OCI-LY1 (cell line): Measurements from ENCODE around the gene NUP188.

Source experiments
- H2AFZ ChIP-seq: fragments of 200-600 bp; sonication (generic), shearing (Covaris generic); 2 replicates; pipeline ENCODE4 v1.6.0; 2014; ENCODE audit warnings: antibody characterized with exemption, mild to moderate bottlenecking, low read length
- H3F3A ChIP-seq: fragments of 200-600 bp; sonication (generic), shearing (Covaris generic); 2 replicates; pipeline ENCODE4 v1.6.0; 2014; ENCODE audit warnings: mild to moderate bottlenecking, antibody characterized with exemption, low read length, moderate library complexity; ENCODE audit not compliant: insufficient read depth
- H3K27ac ChIP-seq: fragments of 200-600 bp; sonication (generic); 2 replicates; pipeline ENCODE4 v1.5.1; 2014; ENCODE audit warnings: low read length, mixed run types, mild to moderate bottlenecking, low read depth; ENCODE audit not compliant: poor library complexity, severe bottlenecking
- H3K27me3 ChIP-seq: fragments of 200-600 bp; sonication (generic); 2 replicates; pipeline ENCODE4 v1.6.0; 2014; ENCODE audit warnings: antibody characterized with exemption, mild to moderate bottlenecking, low read length, moderate library complexity; ENCODE audit not compliant: insufficient read depth
- H3K36me3 ChIP-seq: fragments of 200-600 bp; sonication (generic); 2 replicates; pipeline ENCODE4 v1.6.1; 2014; ENCODE audit warnings: mild to moderate bottlenecking, antibody characterized with exemption, low read length, moderate library complexity, mixed read lengths; ENCODE audit not compliant: insufficient read depth
- H3K4me1 ChIP-seq: fragments of 200-600 bp; sonication (generic); 2 replicates; pipeline ENCODE4 v1.5.1; 2014; ENCODE audit warnings: mild to moderate bottlenecking, low read length, moderate library complexity; ENCODE audit not compliant: insufficient read depth, severe bottlenecking
- H3K4me2 ChIP-seq: fragments of 200-600 bp; sonication (generic), shearing (Covaris generic); 2 replicates; pipeline ENCODE4 v1.6.1; 2014; ENCODE audit warnings: low read length
- H3K4me3 ChIP-seq: fragments of 200-600 bp; sonication (generic); 2 replicates; pipeline ENCODE4 v1.5.1; 2014; ENCODE audit warnings: low read length, low read depth, mild to moderate bottlenecking, mixed read lengths; ENCODE audit not compliant: poor library complexity, severe bottlenecking
- H3K79me2 ChIP-seq: fragments of 200-600 bp; shearing (Covaris generic); 2 replicates; pipeline ENCODE4 v1.6.1; 2016; ENCODE audit warnings: mixed run types, low read length, mixed read lengths; ENCODE audit not compliant: insufficient read depth
- H3K9ac ChIP-seq: fragments of 200-600 bp; sonication (generic), shearing (Covaris generic); 2 replicates; pipeline ENCODE4 v1.6.1; 2014; ENCODE audit warnings: mild to moderate bottlenecking, low read length, mixed read lengths
- H3K9me2 ChIP-seq: fragments of 200-600 bp; sonication (generic), shearing (Covaris generic); 2 replicates; pipeline ENCODE4 v1.6.1; 2014; ENCODE audit warnings: low read depth, mild to moderate bottlenecking, low read length, mixed read lengths
- H3K9me3 ChIP-seq: fragments of 200-600 bp; shearing (Covaris generic); 2 replicates; pipeline ENCODE4 v1.6.1; 2014; ENCODE audit warnings: low read length, mixed read lengths
- H4K20me1 ChIP-seq: fragments of 200-600 bp; sonication (generic), shearing (Covaris generic); 2 replicates; pipeline ENCODE4 v1.6.0; 2016; ENCODE audit warnings: mild to moderate bottlenecking, low read length; ENCODE audit not compliant: insufficient read depth
- EZH2 ChIP-seq: fragments of 200-600 bp; sonication (generic), shearing (Covaris generic); IDR thresholded peaks from 2 replicates; pipeline ENCODE4 v1.8.0; 2017; ENCODE audit warnings: borderline replicate concordance, mixed run types, mild to moderate bottlenecking, antibody characterized with exemption, low read length, moderate library complexity, mixed read lengths
- TF ChIP-seq, protein P1 (sequence below): fragments of 200-600 bp; sonication (generic), shearing (Covaris generic); IDR thresholded peaks from 2 replicates; pipeline ENCODE4 v1.5.1; 2017; ENCODE audit warnings: mild to moderate bottlenecking, antibody characterized with exemption, low read length, moderate library complexity, mixed read lengths

Gene NUP188

DNA sequence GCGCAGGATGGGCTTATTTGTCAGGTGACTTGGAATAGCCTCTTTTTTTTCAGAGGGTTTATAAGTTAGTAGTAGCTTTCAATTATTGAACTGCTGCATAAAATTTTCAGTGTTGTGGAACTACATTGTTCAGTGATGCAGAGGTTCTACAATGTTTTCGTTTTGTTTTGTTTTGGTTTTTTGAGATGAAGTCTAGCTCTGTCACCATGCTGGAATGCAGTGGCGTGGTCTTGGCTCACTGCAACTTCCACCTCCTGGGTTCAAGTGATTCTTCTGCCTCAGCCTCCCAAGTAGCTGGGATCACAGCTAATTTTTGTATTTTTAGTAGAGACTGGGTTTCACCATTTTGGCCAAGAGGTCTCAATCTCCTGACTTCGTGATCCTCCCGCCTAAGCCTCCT, 22.0 kb downstream of the NUP188 start:
- Histone ChIP-seq H3K27ac (no peak overlapping the region), H3K9me3 (no peaks in the 10 kb centered on the region), H3K4me1 (no peaks in the 10 kb centered on the region), H4K20me1 (no peaks in the 10 kb centered on the region), H3F3A (no peaks in the 10 kb centered on the region), H3K27me3 (no peaks in the 10 kb centered on the region), H3K4me3 (no peak overlapping the region), H3K9ac (no peak overlapping the region), H3K4me2 (no peak overlapping the region), H2AFZ (no peak overlapping the region), H3K36me3 (peaks cover 89% of the 10 kb centered on the region), H3K9me2 (no peaks in the 10 kb centered on the region), H3K79me2 (no peaks in the 10 kb centered on the region)
- TF ChIP-seq, protein P1, sequence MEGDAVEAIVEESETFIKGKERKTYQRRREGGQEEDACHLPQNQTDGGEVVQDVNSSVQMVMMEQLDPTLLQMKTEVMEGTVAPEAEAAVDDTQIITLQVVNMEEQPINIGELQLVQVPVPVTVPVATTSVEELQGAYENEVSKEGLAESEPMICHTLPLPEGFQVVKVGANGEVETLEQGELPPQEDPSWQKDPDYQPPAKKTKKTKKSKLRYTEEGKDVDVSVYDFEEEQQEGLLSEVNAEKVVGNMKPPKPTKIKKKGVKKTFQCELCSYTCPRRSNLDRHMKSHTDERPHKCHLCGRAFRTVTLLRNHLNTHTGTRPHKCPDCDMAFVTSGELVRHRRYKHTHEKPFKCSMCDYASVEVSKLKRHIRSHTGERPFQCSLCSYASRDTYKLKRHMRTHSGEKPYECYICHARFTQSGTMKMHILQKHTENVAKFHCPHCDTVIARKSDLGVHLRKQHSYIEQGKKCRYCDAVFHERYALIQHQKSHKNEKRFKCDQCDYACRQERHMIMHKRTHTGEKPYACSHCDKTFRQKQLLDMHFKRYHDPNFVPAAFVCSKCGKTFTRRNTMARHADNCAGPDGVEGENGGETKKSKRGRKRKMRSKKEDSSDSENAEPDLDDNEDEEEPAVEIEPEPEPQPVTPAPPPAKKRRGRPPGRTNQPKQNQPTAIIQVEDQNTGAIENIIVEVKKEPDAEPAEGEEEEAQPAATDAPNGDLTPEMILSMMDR = no peak
- TF ChIP-seq EZH2 = no peak

DNA sequence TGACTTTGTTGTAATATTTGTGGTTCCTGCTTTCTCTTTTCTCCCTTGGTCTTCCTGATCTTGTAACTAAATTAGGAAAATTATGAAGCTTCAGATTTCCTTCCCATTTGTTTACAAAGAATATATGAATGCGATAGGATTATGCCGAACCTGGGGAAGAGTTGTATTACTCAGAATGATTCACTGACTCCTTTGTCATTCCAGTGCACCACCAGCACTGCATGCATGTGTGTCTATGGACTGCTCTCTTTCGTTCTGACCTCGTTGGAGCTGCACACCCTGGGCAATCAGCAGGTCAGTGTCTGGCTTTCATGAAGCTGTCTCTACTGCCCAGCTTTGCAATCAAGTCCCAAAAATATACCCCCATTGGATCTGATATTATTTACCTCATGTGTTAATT, 25.5 kb downstream of the NUP188 start:
- H3F3A ChIP-seq = no peaks in the 10 kb centered on the region
- H3K4me2 ChIP-seq = no peak overlapping the region
- no peak for TF ChIP-seq EZH2
- TF ChIP-seq, protein P1 = no peak
- no peaks in the 10 kb centered on the region for H3K27me3 ChIP-seq
- H3K36me3 ChIP-seq = peaks cover 97% of the 10 kb centered on the region
- H3K9me2 ChIP-seq = no peaks in the 10 kb centered on the region
- H3K9ac ChIP-seq = no peak overlapping the region
- H4K20me1 ChIP-seq = no peaks in the 10 kb centered on the region
- H3K4me3 ChIP-seq = no peak overlapping the region
- H3K4me1 ChIP-seq = no peaks in the 10 kb centered on the region
- no peak overlapping the region for H2AFZ ChIP-seq
- H3K27ac ChIP-seq = no peak overlapping the region
- H3K79me2 ChIP-seq = no peaks in the 10 kb centered on the region
- no peaks in the 10 kb centered on the region for H3K9me3 ChIP-seq

DNA sequence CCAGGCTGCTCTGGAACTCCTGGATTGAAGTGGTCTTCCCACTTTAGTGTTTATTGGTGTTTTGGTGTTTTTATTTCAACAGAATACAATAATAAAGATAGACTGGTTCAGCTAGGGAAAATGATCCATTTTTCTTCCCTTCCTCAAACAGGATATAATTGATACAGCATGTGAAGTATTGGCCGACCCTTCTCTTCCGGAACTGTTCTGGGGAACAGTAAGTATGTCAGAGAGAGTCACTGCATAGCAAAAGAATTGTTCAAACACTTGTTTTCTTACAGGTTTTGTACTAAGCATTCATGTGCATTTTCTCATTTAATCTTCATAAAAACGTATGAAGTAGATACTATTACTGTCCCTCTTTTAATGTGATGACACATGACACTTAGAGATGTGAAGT, 31.6 kb downstream of the NUP188 start:
- Histone ChIP-seq H3K4me3 (no peak overlapping the region), H3K4me1 (no peaks in the 10 kb centered on the region), H3K9me3 (no peaks in the 10 kb centered on the region), H3K9ac (no peak overlapping the region), H3K27me3 (no peaks in the 10 kb centered on the region), H3K4me2 (no peak overlapping the region), H3K36me3 (peaks cover 86% of the 10 kb centered on the region), H3K9me2 (no peaks in the 10 kb centered on the region), H3K79me2 (no peaks in the 10 kb centered on the region), H2AFZ (no peak overlapping the region), H4K20me1 (no peaks in the 10 kb centered on the region), H3K27ac (no peak overlapping the region), H3F3A (no peaks in the 10 kb centered on the region)
- TF ChIP-seq EZH2 = no peak
- TF ChIP-seq, protein P1 = no peak
